WI38 (cell line): ENCODE results near the gene CEMIP2.
A peak's percentile ranks its signal among the peaks of the same experiment; 100 is the strongest.

Experiments
- H3K4me3 ChIP-seq: 2 replicates; pipeline ENCODE4 v1.5.1; 2011; ENCODE audit warnings: low read depth, mild to moderate bottlenecking, control low read depth, low read length
- CTCF ChIP-seq: IDR thresholded peaks from 2 replicates; pipeline ENCODE4 v1.5.1; 2012; ENCODE audit warnings: low read depth, mild to moderate bottlenecking, control low read depth, low read length

CEMIP2 gene

GRCh38 chr9:71741926-71742648, 26.2 kb downstream of the CEMIP2 start:
- TF ChIP-seq CTCF: no peak
- peak overlapping the region; percentile 14; the same call in 1 of the 2 replicates for H3K4me3 ChIP-seq

- no peak overlapping the region for H3K4me3 ChIP-seq
- TF ChIP-seq CTCF: no peak
These were observed 28.1 kb downstream of the CEMIP2 start for GRCh38 chr9:71740199-71740598.

- H3K4me3 ChIP-seq: no peak overlapping the region
- TF ChIP-seq CTCF: no peak
These were observed 30.9 kb downstream of the CEMIP2 start for GRCh38 chr9:71737455-71737854.

GRCh38 chr9:71736236-71736635, 32.1 kb downstream of the CEMIP2 start:
- no peak overlapping the region for H3K4me3 ChIP-seq
- TF ChIP-seq CTCF: no peak

- no peak overlapping the region for H3K4me3 ChIP-seq
- no peak for TF ChIP-seq CTCF
These were observed 33.4 kb downstream of the CEMIP2 start for GRCh38 chr9:71734950-71735349.

GRCh38 chr9:71733176-71733575, 35.1 kb downstream of the CEMIP2 start:
- H3K4me3 ChIP-seq: no peak overlapping the region
- TF ChIP-seq CTCF: no peak

GRCh38 chr9:71729816-71730526, 38.3 kb downstream of the CEMIP2 start:
- H3K4me3 ChIP-seq: no peak overlapping the region
- TF ChIP-seq CTCF: no peak
